ENCODE measurements around the gene ERF.
A peak's percentile ranks its signal among the peaks of the same experiment; 100 is the strongest.

ERF gene

GRCh38 chr19:42246143-42246921 is 8.6 kb downstream of the ERF start:
- DNase-seq (ENCODE audit: low spot score): no peak
- H3K27ac ChIP-seq (replicated peaks; ENCODE audit: low read length): no peak overlapping the region

GRCh38 chr19:42245231-42245630 is 9.7 kb downstream of the ERF start:
- Histone ChIP-seq H3K9ac (ENCODE audit: low read depth, low read length, poor library complexity) (no peak overlapping the region), H3K9me3 (replicated peaks in 1 of 2; ENCODE audit: control insufficient read depth in 2 of 2, insufficient read depth in 1 of 2, low read depth in 1 of 2, low read length in 2 of 2) (no peaks in the 10 kb centered on the region), H2BK15ac (ENCODE audit: low read length) (no peak overlapping the region), H3K4me3 (ENCODE audit: low read length in 2 of 2) (no peak overlapping the region), H2AK5ac (ENCODE audit: low read depth, low read length) (no peak overlapping the region), H2BK120ac (ENCODE audit: low read depth, low read length) (no peak overlapping the region), H3K79me1 (ENCODE audit: low read depth, low read length) (peaks cover 20% of the 10 kb centered on the region), H3K27me3 (ENCODE audit: control insufficient read depth in 3 of 3, insufficient read depth in 3 of 3, low read depth in 1 of 3, low read length in 3 of 3) (no peaks in the 10 kb centered on the region), H3K4ac (ENCODE audit: low read length) (no peak overlapping the region), H2BK5ac (ENCODE audit: low read length) (no peak overlapping the region), H3K36me3 (replicated peaks in 1 of 2; ENCODE audit: control insufficient read depth in 2 of 2, insufficient read depth in 2 of 2, low read length in 2 of 2) (peaks cover 19 to 36% of the 10 kb centered on the region in 2 donors), H2BK12ac (ENCODE audit: low read length) (no peak overlapping the region), H3K27ac (replicated peaks; ENCODE audit: low read length) (no peak overlapping the region), H3K4me1 (ENCODE audit: control insufficient read depth in 2 of 2, insufficient read depth in 1 of 2, low read depth in 1 of 2, low read length in 2 of 2) (peaks cover 0 to 8% of the 10 kb centered on the region in 2 donors), H4K91ac (ENCODE audit: low read depth, low read length, poor library complexity) (no peak overlapping the region), H4K8ac (ENCODE audit: low read depth, low read length) (no peak overlapping the region), H3K18ac (ENCODE audit: low read length) (no peak overlapping the region), H2AFZ (ENCODE audit: low read length) (peak overlapping the region; percentile 71), H3K14ac (ENCODE audit: low read length) (no peak overlapping the region), H3K4me2 (ENCODE audit: insufficient read depth, low read length, poor library complexity, severe bottlenecking) (no peak overlapping the region), H3K23ac (ENCODE audit: low read depth, low read length, poor library complexity) (no peak overlapping the region)
- no peak for DNase-seq (ENCODE audit: low spot score)
- WGBS, 2 donors (ENCODE audit: extremely low coverage in 2 of 2, insufficient read length in 2 of 2, insufficient replicate concordance in 1 of 2): no CpG with 5 or more reads among the region's 10 CpGs

More at GRCh38 chr19:42246143-42246921, 8.6 kb downstream of the ERF start:
- peak overlapping the region; percentile 9 for H3K18ac ChIP-seq (ENCODE audit: low read length)
- no peak overlapping the region for H3K4me3 ChIP-seq (ENCODE audit: low read length in 2 of 2)
- H3K27me3 ChIP-seq (ENCODE audit: control insufficient read depth in 3 of 3, insufficient read depth in 3 of 3, low read depth in 1 of 3, low read length in 3 of 3): no peaks in the 10 kb centered on the region
- H3K9me3 ChIP-seq (replicated peaks in 1 of 2; ENCODE audit: control insufficient read depth in 2 of 2, insufficient read depth in 1 of 2, low read depth in 1 of 2, low read length in 2 of 2): no peaks in the 10 kb centered on the region
- no peak overlapping the region for H3K4me2 ChIP-seq (ENCODE audit: insufficient read depth, low read length, poor library complexity, severe bottlenecking)
- no peak overlapping the region for H3K23ac ChIP-seq (ENCODE audit: low read depth, low read length, poor library complexity)
- peaks cover 0 to 10% of the 10 kb centered on the region in 2 donors for H3K4me1 ChIP-seq (ENCODE audit: control insufficient read depth in 2 of 2, insufficient read depth in 1 of 2, low read depth in 1 of 2, low read length in 2 of 2)
- H4K8ac ChIP-seq (ENCODE audit: low read depth, low read length): no peak overlapping the region
- H3K79me1 ChIP-seq (ENCODE audit: low read depth, low read length): peaks cover 27% of the 10 kb centered on the region
- no peak overlapping the region for H2BK5ac ChIP-seq (ENCODE audit: low read length)
- no peak overlapping the region for H2AK5ac ChIP-seq (ENCODE audit: low read depth, low read length)
- no peak overlapping the region for H2BK120ac ChIP-seq (ENCODE audit: low read depth, low read length)
- no CpG with 5 or more reads among the region's 10 CpGs for WGBS, 2 donors (ENCODE audit: extremely low coverage in 2 of 2, insufficient read length in 2 of 2, insufficient replicate concordance in 1 of 2)
- no peak overlapping the region for H3K4ac ChIP-seq (ENCODE audit: low read length)
- H4K91ac ChIP-seq (ENCODE audit: low read depth, low read length, poor library complexity): no peak overlapping the region
- no peak overlapping the region for H2BK12ac ChIP-seq (ENCODE audit: low read length)
- no peak overlapping the region for H2AFZ ChIP-seq (ENCODE audit: low read length)
- H3K14ac ChIP-seq (ENCODE audit: low read length): no peak overlapping the region
- peaks cover 23 to 36% of the 10 kb centered on the region in 2 donors for H3K36me3 ChIP-seq (replicated peaks in 1 of 2; ENCODE audit: control insufficient read depth in 2 of 2, insufficient read depth in 2 of 2, low read length in 2 of 2)
- H3K9ac ChIP-seq (ENCODE audit: low read depth, low read length, poor library complexity): no peak overlapping the region
- no peak overlapping the region for H2BK15ac ChIP-seq (ENCODE audit: low read length)

DNA sequence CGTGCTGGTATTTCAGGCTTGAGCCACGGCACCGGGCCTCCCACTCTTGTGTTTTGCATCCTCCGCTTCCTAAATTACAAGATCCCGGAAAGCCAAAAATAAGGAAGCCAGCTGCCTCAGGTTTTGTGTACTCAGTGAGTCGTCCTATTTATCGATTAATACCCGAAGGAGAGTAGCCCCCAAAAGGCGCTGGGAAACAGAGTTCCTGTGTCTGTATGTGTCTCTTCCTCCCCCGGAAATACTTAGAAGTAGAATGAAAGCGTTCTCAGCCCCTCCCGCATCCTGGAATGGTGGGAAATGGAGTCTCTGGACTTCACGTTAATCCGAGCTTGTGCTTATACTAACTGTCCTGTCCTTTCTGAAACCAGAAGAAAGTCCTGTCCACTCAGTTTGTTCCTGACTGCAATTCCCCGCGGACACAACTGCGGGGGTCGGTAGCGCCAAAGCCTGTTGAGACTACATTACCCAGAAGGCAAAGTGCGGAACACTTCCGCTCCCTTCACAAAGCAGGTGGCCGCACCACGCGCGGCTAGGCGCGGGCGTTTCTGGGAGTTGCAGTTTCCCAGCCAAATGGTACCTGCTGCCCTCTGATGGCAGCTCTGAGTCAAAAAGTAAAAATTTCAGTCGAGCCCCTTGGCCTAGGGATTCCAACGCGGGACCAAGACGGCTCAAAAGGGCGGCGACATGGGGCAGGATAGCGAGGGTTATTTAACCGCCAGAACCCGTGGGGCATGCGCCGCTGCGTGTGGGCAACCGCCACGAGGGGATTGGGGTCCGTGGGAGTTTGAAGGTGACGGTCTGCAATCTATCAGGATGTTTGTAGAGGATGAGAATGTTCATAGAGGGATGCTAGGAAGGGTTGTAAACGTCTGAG is 10.3 kb downstream of the ERF start:
- WGBS, 2 donors (ENCODE audit: extremely low coverage in 2 of 2, insufficient read length in 2 of 2, insufficient replicate concordance in 1 of 2): no CpG with 5 or more reads among the region's 45 CpGs
- H3K27me3 ChIP-seq (ENCODE audit: control insufficient read depth in 3 of 3, insufficient read depth in 3 of 3, low read depth in 1 of 3, low read length in 3 of 3): no peaks in the 10 kb centered on the region
- H2AFZ ChIP-seq (ENCODE audit: low read length): peak overlapping the region; percentile 71
- H3K9me3 ChIP-seq (replicated peaks in 1 of 2; ENCODE audit: control insufficient read depth in 2 of 2, insufficient read depth in 1 of 2, low read depth in 1 of 2, low read length in 2 of 2): no peaks in the 10 kb centered on the region
- peaks cover 17% of the 10 kb centered on the region for H3K79me1 ChIP-seq (ENCODE audit: low read depth, low read length)
- no peak overlapping the region for H2BK15ac ChIP-seq (ENCODE audit: low read length)
- H3K14ac ChIP-seq (ENCODE audit: low read length): no peak overlapping the region
- peaks cover 18 to 36% of the 10 kb centered on the region in 2 donors for H3K36me3 ChIP-seq (replicated peaks in 1 of 2; ENCODE audit: control insufficient read depth in 2 of 2, insufficient read depth in 2 of 2, low read length in 2 of 2)
- no peak overlapping the region for H2BK5ac ChIP-seq (ENCODE audit: low read length)
- peak overlapping the region; percentile 31 for H3K18ac ChIP-seq (ENCODE audit: low read length)
- peak overlapping the region; percentile 74 for H3K27ac ChIP-seq (replicated peaks; ENCODE audit: low read length)
- no peak overlapping the region for H2BK12ac ChIP-seq (ENCODE audit: low read length)
- H3K4ac ChIP-seq (ENCODE audit: low read length): no peak overlapping the region
- peak overlapping the region; percentile 81 for H3K4me2 ChIP-seq (ENCODE audit: insufficient read depth, low read length, poor library complexity, severe bottlenecking)
- DNase-seq (ENCODE audit: low spot score): peak; percentile 92
- H2AK5ac ChIP-seq (ENCODE audit: low read depth, low read length): peak overlapping the region; percentile 66
- H3K4me3 ChIP-seq (ENCODE audit: low read length in 2 of 2): peak overlapping the region; percentile 52 to 69
- H3K4me1 ChIP-seq (ENCODE audit: control insufficient read depth in 2 of 2, insufficient read depth in 1 of 2, low read depth in 1 of 2, low read length in 2 of 2): peaks cover 0 to 8% of the 10 kb centered on the region in 2 donors
- H4K91ac ChIP-seq (ENCODE audit: low read depth, low read length, poor library complexity): no peak overlapping the region
- H2BK120ac ChIP-seq (ENCODE audit: low read depth, low read length): no peak overlapping the region
- H3K9ac ChIP-seq (ENCODE audit: low read depth, low read length, poor library complexity): no peak overlapping the region
- peak overlapping the region; percentile 11 for H3K23ac ChIP-seq (ENCODE audit: low read depth, low read length, poor library complexity)
- no peak overlapping the region for H4K8ac ChIP-seq (ENCODE audit: low read depth, low read length)

Data from neuronal stem cell (in vitro differentiated cells).